ENCODE measurements around the gene CRIP2. TPM values are rescaled to one million over a fixed set of nuclear protein-coding genes. Genes with fewer than 3 reads are reported as not detected.

The CRIP2 gene
- total RNA-seq, 4 donors from 2014 or later: 103 to 203 (median 141) TPM

- 91% methylated on average over 12 of the region's 12 CpGs for WGBS, 2 donors
- intact Hi-C loops (cut with DNase I; ENCODE audit: low total_unique reads): no loop called here
- TF ChIP-seq CTCF (IDR thresholded peaks at IDR 0.05): no peak
- TF ChIP-seq POLR2A (IDR thresholded peaks at IDR 0.05): no peak
- DNase-seq (ENCODE audit: low spot score in 2 of 2): no peak
- no peak overlapping the region for H3K4me3 ChIP-seq (ENCODE audit: low read depth, poor library complexity, severe bottlenecking)
Observed at GRCh38 chr14:105436402-105436801, 38.2 kb upstream of the CRIP2 start.

DNA sequence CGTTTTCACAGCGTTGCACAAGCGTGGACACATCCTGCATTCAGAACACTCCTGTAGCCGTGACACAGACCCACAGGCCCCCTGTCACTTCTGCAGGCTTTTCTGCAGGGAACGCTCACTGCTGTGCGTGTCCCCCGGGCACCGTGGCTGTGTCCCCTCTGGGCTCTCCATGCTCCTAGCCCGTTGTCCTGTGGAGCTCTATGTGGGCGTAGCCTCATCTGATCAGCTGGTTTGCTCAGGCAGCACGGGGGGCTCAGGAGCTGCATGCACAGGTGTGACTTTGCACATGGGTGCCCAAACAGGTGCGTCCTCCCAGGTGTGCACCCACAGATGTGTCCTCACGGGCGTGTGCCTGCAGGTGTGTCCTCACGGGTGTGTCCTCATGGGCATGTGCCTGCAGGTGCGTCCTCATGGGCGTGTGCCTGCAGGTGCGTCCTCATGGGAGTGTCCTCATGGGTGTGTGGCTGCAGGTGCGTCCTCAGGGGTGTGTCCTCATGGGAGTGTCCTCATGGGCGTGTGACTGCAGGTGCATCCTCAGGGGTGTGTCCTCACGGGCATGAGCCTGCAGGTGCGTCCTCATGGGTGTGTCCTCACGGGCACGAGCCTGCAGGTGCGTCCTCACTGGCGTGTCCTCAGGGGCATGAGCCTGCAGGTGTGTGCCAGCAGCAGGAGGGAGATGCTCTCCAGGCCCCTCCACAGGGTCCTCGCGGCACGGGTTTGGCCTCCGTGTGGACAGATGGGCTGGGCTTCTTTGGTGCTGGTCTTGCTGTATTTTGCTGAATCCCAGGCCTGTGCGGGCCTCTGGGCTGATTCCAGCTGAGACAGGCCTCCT lies 37.5 kb upstream of the CRIP2 start:
- no peak for DNase-seq (ENCODE audit: low spot score in 2 of 2)
- TF ChIP-seq POLR2A (IDR thresholded peaks at IDR 0.05): no peak
- TF ChIP-seq CTCF (IDR thresholded peaks at IDR 0.05): no peak
- no peak overlapping the region for H3K4me3 ChIP-seq (ENCODE audit: low read depth, poor library complexity, severe bottlenecking)
- intact Hi-C loops (cut with DNase I; ENCODE audit: low total_unique reads): no loop called here
- 72 to 75% methylated on average over 20 to 23 of the region's 31 CpGs for WGBS, 2 donors

DNA sequence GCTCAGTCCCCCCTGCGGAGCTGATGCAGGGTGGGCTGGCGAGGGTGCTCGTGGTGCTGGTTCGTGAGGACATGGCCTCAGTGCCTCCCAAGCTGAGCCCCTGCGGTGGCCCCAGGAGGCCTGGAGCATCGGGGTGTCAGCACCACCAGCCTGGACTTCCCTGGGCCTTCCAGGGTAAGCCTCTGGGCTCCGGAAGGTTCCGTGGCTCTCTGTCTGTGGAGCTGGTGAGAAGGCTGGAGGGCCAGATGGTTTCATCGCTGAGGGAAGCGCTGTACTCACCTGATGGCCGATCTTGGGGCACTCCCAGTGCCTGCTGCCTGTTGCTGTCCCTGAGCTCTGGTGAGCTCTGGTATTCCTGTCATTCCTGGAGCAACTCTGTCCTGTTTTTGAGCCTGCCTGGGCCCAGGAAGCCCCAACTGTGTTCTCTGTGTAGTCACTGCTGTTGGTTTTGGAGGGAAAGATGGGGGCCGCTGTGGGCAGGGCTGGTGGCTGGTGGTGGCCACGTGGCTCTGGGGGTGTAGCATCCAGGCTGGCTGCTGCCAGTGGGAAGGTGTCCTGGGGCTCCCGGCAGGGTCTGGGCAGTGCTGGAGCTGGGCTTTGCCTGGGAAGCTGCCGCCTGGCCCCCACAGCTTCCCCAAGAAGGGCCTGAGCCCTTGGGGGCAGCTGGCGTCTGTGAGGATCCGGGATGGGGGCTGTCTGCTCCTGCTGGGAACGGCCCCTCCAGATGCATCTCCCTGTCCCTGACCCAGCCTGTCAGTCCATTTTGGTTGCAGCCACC lies 36.7 kb upstream of the CRIP2 start:
- WGBS, 2 donors: 85 to 89% methylated on average over 6 to 15 of the region's 18 CpGs
- intact Hi-C loops (cut with DNase I; ENCODE audit: low total_unique reads): no loop called here
- no peak overlapping the region for H3K4me3 ChIP-seq (ENCODE audit: low read depth, poor library complexity, severe bottlenecking)
- no peak for TF ChIP-seq CTCF (IDR thresholded peaks at IDR 0.05)
- TF ChIP-seq POLR2A (IDR thresholded peaks at IDR 0.05): no peak
- no peak for DNase-seq (ENCODE audit: low spot score in 2 of 2)

DNA sequence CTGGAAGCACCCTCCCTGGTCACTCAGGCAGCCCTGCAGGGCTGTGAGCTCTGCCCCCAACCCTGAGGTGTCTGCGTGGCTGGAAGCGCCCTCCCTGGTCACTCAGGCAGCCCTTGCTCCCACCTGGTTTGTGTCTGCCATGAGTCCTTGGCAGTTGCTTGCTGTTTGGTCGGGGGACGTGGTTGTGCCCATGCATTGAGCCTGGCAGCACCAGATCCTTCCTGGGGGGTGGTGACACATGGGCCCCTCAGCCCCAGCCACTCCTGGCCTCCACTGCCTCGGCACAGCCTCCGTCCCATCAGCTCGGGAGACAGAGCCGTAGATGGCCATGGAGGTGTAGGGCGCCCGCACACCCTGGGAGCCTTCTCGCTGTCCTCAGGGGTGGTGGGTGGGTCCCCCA lies 35.4 kb upstream of the CRIP2 start:
- 92 to 94% methylated on average over 11 of the region's 11 CpGs for WGBS, 2 donors
- H3K4me3 ChIP-seq (ENCODE audit: low read depth, poor library complexity, severe bottlenecking): no peak overlapping the region
- TF ChIP-seq CTCF (IDR thresholded peaks at IDR 0.05) (no peak), POLR2A (IDR thresholded peaks at IDR 0.05) (no peak)
- intact Hi-C loops (cut with DNase I; ENCODE audit: low total_unique reads): no loop called here
- no peak for DNase-seq (ENCODE audit: low spot score in 2 of 2)

GRCh38 chr14:105439710-105440553 lies 34.7 kb upstream of the CRIP2 start:
- DNase-seq (ENCODE audit: low spot score in 2 of 2): no peak
- 89 to 94% methylated on average over 23 of the region's 33 CpGs for WGBS, 2 donors
- TF ChIP-seq CTCF (IDR thresholded peaks at IDR 0.05) (no peak), POLR2A (IDR thresholded peaks at IDR 0.05) (no peak)
- no peak overlapping the region for H3K4me3 ChIP-seq (ENCODE audit: low read depth, poor library complexity, severe bottlenecking)
- intact Hi-C loops (cut with DNase I; ENCODE audit: low total_unique reads): no loop called here
